ENCODE measurements around the gene ARMC2.

The ARMC2 gene

DNA sequence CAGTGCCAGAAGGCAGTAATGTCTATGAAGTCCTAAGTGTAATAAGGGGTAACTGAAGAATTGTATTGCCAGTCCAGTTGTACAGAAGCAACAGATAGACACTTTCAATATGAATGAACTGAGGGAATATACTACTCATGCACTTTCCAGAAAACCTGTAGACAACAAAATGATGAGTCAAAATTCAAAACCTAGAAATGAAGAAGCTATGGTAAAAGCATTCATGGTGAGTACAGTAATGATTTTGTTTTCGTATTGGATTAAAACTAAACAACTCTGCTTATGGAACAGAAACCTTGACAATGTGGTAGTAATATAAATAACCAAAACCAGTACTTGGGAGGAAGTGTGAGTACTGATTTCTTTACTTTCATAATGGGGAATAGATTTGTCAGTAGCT lies 35.0 kb downstream of the ARMC2 start:
- TF ChIP-seq, protein P1, sequence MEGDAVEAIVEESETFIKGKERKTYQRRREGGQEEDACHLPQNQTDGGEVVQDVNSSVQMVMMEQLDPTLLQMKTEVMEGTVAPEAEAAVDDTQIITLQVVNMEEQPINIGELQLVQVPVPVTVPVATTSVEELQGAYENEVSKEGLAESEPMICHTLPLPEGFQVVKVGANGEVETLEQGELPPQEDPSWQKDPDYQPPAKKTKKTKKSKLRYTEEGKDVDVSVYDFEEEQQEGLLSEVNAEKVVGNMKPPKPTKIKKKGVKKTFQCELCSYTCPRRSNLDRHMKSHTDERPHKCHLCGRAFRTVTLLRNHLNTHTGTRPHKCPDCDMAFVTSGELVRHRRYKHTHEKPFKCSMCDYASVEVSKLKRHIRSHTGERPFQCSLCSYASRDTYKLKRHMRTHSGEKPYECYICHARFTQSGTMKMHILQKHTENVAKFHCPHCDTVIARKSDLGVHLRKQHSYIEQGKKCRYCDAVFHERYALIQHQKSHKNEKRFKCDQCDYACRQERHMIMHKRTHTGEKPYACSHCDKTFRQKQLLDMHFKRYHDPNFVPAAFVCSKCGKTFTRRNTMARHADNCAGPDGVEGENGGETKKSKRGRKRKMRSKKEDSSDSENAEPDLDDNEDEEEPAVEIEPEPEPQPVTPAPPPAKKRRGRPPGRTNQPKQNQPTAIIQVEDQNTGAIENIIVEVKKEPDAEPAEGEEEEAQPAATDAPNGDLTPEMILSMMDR (conservative IDR thresholded peaks at IDR 0.05; ENCODE audit: low read length): no peak
- no peak for TF ChIP-seq EZH2phosphoT487 (IDR thresholded peaks at IDR 0.05; ENCODE audit: borderline replicate concordance)
- Histone ChIP-seq H3K9me2 (replicated peaks; ENCODE audit: low read depth, low read length) (no peaks in the 10 kb centered on the region), H3K27me3 (ENCODE audit: insufficient read depth, low read length, poor library complexity, severe bottlenecking) (no peaks in the 10 kb centered on the region), H3K4me3 (ENCODE audit: low read length, poor library complexity, severe bottlenecking) (no peak overlapping the region), H3K9me3 (ENCODE audit: insufficient read depth, low read depth, low read length) (no peaks in the 10 kb centered on the region), H3K9ac (ENCODE audit: low read depth, low read length, poor library complexity, severe bottlenecking) (no peak overlapping the region), H2AFZ (ENCODE audit: low read length) (no peak overlapping the region), H3F3A (ENCODE audit: low read depth) (no peaks in the 10 kb centered on the region), H4K20me1 (ENCODE audit: insufficient read depth, low read length, poor library complexity, severe bottlenecking) (no peaks in the 10 kb centered on the region), H3K4me1 (ENCODE audit: insufficient read depth, low read length, poor library complexity, severe bottlenecking) (no peaks in the 10 kb centered on the region), H3K4me2 (ENCODE audit: low read depth, low read length, poor library complexity, severe bottlenecking) (no peak overlapping the region), H3K36me3 (ENCODE audit: insufficient read depth, low read length) (no peaks in the 10 kb centered on the region), H3K79me2 (ENCODE audit: insufficient read depth, low read length) (no peaks in the 10 kb centered on the region)

DNA sequence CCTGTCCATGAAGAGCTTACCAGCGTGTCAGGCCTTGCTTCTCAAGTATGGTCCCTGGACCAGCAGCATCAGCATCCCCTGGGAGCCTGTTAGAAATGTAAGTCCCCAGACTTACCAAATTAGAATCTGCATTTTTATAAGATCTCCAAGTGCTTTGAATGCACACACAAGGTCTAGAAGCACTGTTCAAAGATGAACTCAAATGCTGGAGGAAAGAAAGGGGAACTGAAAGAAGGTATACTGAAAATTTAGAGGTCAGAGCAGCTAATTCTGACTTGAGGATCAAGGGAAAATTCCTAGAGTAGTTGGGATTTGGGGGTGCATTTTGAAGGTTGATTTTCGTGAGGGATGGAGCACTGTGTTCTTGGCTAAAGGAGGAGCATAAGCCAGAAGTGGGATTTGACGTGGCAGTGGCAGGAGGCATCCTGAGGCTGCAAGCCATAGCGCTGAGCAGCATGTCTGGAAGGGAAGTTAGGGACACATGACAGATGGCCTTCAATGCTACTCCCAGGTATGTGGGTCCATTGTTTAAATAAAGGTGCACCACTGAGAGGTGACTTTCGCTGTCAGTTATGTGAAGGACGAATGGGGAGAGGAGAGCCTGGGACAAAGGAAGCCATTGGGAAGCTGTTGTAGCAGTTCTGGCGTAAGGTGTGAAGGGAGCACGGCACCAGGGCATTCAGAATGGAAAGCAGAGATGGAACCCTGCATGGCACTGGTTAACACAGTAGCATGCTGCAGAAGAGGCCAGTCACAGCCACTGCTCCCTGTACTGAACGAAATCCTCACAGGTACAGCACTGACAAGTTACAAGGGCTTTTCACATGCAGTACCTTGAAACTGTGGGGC lies 36.2 kb downstream of the ARMC2 start:
- no peaks in the 10 kb centered on the region for H3F3A ChIP-seq (ENCODE audit: low read depth)
- no peaks in the 10 kb centered on the region for H3K36me3 ChIP-seq (ENCODE audit: insufficient read depth, low read length)
- H3K4me3 ChIP-seq (ENCODE audit: low read length, poor library complexity, severe bottlenecking): no peak overlapping the region
- no peaks in the 10 kb centered on the region for H3K27me3 ChIP-seq (ENCODE audit: insufficient read depth, low read length, poor library complexity, severe bottlenecking)
- H3K9me3 ChIP-seq (ENCODE audit: insufficient read depth, low read depth, low read length): no peaks in the 10 kb centered on the region
- no peaks in the 10 kb centered on the region for H3K79me2 ChIP-seq (ENCODE audit: insufficient read depth, low read length)
- TF ChIP-seq, protein P1 (conservative IDR thresholded peaks at IDR 0.05; ENCODE audit: low read length): no peak
- no peak for TF ChIP-seq EZH2phosphoT487 (IDR thresholded peaks at IDR 0.05; ENCODE audit: borderline replicate concordance)
- no peaks in the 10 kb centered on the region for H3K4me1 ChIP-seq (ENCODE audit: insufficient read depth, low read length, poor library complexity, severe bottlenecking)
- no peak overlapping the region for H3K4me2 ChIP-seq (ENCODE audit: low read depth, low read length, poor library complexity, severe bottlenecking)
- no peaks in the 10 kb centered on the region for H4K20me1 ChIP-seq (ENCODE audit: insufficient read depth, low read length, poor library complexity, severe bottlenecking)
- no peak overlapping the region for H3K9ac ChIP-seq (ENCODE audit: low read depth, low read length, poor library complexity, severe bottlenecking)
- H3K9me2 ChIP-seq (replicated peaks; ENCODE audit: low read depth, low read length): no peaks in the 10 kb centered on the region
- no peak overlapping the region for H2AFZ ChIP-seq (ENCODE audit: low read length)

DNA sequence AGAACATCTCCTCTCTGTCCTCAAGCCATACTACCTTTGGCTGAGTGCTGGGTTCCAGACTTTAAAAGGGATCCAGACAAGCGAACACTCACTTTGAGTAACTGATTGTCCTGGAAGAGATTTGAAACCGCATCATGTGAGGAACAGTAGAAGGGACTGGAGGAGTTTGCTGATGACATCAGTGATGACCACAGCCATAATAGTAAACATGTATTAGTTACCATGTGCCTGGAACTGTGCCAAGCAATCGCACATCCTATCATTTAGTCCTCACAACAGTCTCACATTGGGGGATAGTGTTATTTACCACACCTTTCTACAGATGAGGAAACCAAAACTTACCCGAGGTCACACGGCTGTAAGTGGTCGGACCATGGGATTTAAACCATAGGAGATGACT lies 39.8 kb downstream of the ARMC2 start:
- Histone ChIP-seq H3F3A (ENCODE audit: low read depth) (no peaks in the 10 kb centered on the region), H3K9me2 (replicated peaks; ENCODE audit: low read depth, low read length) (no peaks in the 10 kb centered on the region), H3K9ac (ENCODE audit: low read depth, low read length, poor library complexity, severe bottlenecking) (no peak overlapping the region), H3K9me3 (ENCODE audit: insufficient read depth, low read depth, low read length) (no peaks in the 10 kb centered on the region), H3K4me3 (ENCODE audit: low read length, poor library complexity, severe bottlenecking) (no peak overlapping the region), H3K27me3 (ENCODE audit: insufficient read depth, low read length, poor library complexity, severe bottlenecking) (no peaks in the 10 kb centered on the region), H3K79me2 (ENCODE audit: insufficient read depth, low read length) (no peaks in the 10 kb centered on the region), H2AFZ (ENCODE audit: low read length) (no peak overlapping the region), H3K4me1 (ENCODE audit: insufficient read depth, low read length, poor library complexity, severe bottlenecking) (peaks cover 4% of the 10 kb centered on the region), H4K20me1 (ENCODE audit: insufficient read depth, low read length, poor library complexity, severe bottlenecking) (no peaks in the 10 kb centered on the region), H3K36me3 (ENCODE audit: insufficient read depth, low read length) (no peaks in the 10 kb centered on the region), H3K4me2 (ENCODE audit: low read depth, low read length, poor library complexity, severe bottlenecking) (no peak overlapping the region)
- no peak for TF ChIP-seq EZH2phosphoT487 (IDR thresholded peaks at IDR 0.05; ENCODE audit: borderline replicate concordance)
- TF ChIP-seq, protein P1 (conservative IDR thresholded peaks at IDR 0.05; ENCODE audit: low read length): no peak
